Trophoblast cell (in vitro differentiated cells and primary cell): Measurements from ENCODE around the gene KAT2A.

Experiments
- DNase-seq, 2 donors: peaks; one replicate each; pipeline ENCODE4 v3.0.0-alpha.2; 2016
- H2AFZ ChIP-seq: 2 replicates; pipeline ENCODE4 v1.6.1; 2013; ENCODE audit warnings: low read length, moderate library complexity, mild to moderate bottlenecking; ENCODE audit not compliant: insufficient read depth, poor library complexity
- H2AK5ac ChIP-seq: 2 replicates; pipeline ENCODE4 v1.6.1; 2013; ENCODE audit warnings: mild to moderate bottlenecking, low read length
- H2BK120ac ChIP-seq: 2 replicates; pipeline ENCODE4 v1.6.1; 2013; ENCODE audit warnings: low read length, mild to moderate bottlenecking, moderate library complexity; ENCODE audit not compliant: insufficient read depth, poor library complexity
- H2BK12ac ChIP-seq: 2 replicates; pipeline ENCODE4 v1.6.1; 2013; ENCODE audit warnings: mild to moderate bottlenecking, low read length, moderate library complexity
- H2BK5ac ChIP-seq: 2 replicates; pipeline ENCODE4 v1.6.1; 2013; ENCODE audit warnings: low read length, low read depth, moderate library complexity, mild to moderate bottlenecking; ENCODE audit not compliant: poor library complexity
- H3K14ac ChIP-seq: 2 replicates; pipeline ENCODE4 v1.6.1; 2013; ENCODE audit warnings: mild to moderate bottlenecking, low read length
- H3K18ac ChIP-seq: 2 replicates; pipeline ENCODE4 v1.6.1; 2013; ENCODE audit warnings: mild to moderate bottlenecking, low read length
- H3K23ac ChIP-seq: 2 replicates; pipeline ENCODE4 v1.6.1; 2013; ENCODE audit warnings: low read length
- H3K27ac ChIP-seq: 2 replicates; pipeline ENCODE4 v1.5.1; 2013; ENCODE audit warnings: low read depth, mild to moderate bottlenecking, inconsistent platforms, low read length, moderate library complexity
- H3K27me3 ChIP-seq: 2 replicates; pipeline ENCODE4 v1.6.1; 2013; ENCODE audit warnings: inconsistent platforms, mild to moderate bottlenecking, low read length, moderate library complexity; ENCODE audit not compliant: insufficient read depth
- H3K36me3 ChIP-seq, 2 experiments: 1 replicate in 1 of 2; 2 replicates in 1 of 2; pipeline ENCODE4 v1.6.1; 2013; ENCODE audit warnings: low read length in 2 of 2, mild to moderate bottlenecking in 2 of 2, moderate library complexity in 1 of 2; ENCODE audit not compliant: insufficient read depth in 2 of 2, control insufficient read depth in 1 of 2
- H3K4ac ChIP-seq: 2 replicates; pipeline ENCODE4 v1.6.1; 2013; ENCODE audit warnings: low read depth, mild to moderate bottlenecking, low read length, moderate library complexity
- H3K4me1 ChIP-seq, 2 experiments: 1 replicate in 1 of 2; 2 replicates in 1 of 2; pipeline ENCODE4 v1.6.1; 2013; ENCODE audit warnings: low read length in 2 of 2, mild to moderate bottlenecking in 2 of 2, moderate library complexity in 1 of 2; ENCODE audit not compliant: insufficient read depth in 2 of 2, control insufficient read depth in 1 of 2
- H3K4me2 ChIP-seq: 2 replicates; pipeline ENCODE4 v1.6.1; 2013; ENCODE audit warnings: inconsistent platforms, mild to moderate bottlenecking, low read length, moderate library complexity
- H3K4me3 ChIP-seq: 2 replicates; pipeline ENCODE4 v1.5.1; 2013; ENCODE audit warnings: mild to moderate bottlenecking, low read depth, low read length, inconsistent platforms
- H3K79me1 ChIP-seq: one replicate; pipeline ENCODE4 v1.6.1; 2013; ENCODE audit warnings: low read length
- H3K79me2 ChIP-seq: 2 replicates; pipeline ENCODE4 v1.6.1; 2013; ENCODE audit warnings: low read length, mild to moderate bottlenecking; ENCODE audit not compliant: control insufficient read depth, insufficient read depth, poor library complexity
- H3K9ac ChIP-seq: 2 replicates; pipeline ENCODE4 v1.6.1; 2013; ENCODE audit warnings: mild to moderate bottlenecking, low read length
- H3K9me3 ChIP-seq: 2 replicates; pipeline ENCODE4 v1.6.1; 2013; ENCODE audit warnings: low read depth, mild to moderate bottlenecking, control low read depth, inconsistent platforms, low read length; ENCODE audit not compliant: insufficient read depth
- H4K12ac ChIP-seq: 2 replicates; pipeline ENCODE4 v1.6.1; 2013; ENCODE audit warnings: low read depth, mild to moderate bottlenecking, low read length, moderate library complexity
- H4K8ac ChIP-seq: 2 replicates; pipeline ENCODE4 v1.6.1; 2013; ENCODE audit warnings: low read depth, mild to moderate bottlenecking, low read length, moderate library complexity
- H4K91ac ChIP-seq: one replicate; pipeline ENCODE4 v1.6.1; 2013; ENCODE audit warnings: low read depth, mild to moderate bottlenecking, low read length, moderate library complexity
- WGBS: extraction: QIAGEN DNeasy Blood & Tissue Kit; methylation state at CpG from one replicate; pipeline ENCODE4 v1.1.7; 2013; ENCODE audit warnings: missing lambda C conversion rate; ENCODE audit not compliant: insufficient read length, insufficient coverage; ENCODE audit errors: extremely low coverage; 5-methylcytosine and 5-hydroxymethylcytosine counted together

The KAT2A gene

DNA sequence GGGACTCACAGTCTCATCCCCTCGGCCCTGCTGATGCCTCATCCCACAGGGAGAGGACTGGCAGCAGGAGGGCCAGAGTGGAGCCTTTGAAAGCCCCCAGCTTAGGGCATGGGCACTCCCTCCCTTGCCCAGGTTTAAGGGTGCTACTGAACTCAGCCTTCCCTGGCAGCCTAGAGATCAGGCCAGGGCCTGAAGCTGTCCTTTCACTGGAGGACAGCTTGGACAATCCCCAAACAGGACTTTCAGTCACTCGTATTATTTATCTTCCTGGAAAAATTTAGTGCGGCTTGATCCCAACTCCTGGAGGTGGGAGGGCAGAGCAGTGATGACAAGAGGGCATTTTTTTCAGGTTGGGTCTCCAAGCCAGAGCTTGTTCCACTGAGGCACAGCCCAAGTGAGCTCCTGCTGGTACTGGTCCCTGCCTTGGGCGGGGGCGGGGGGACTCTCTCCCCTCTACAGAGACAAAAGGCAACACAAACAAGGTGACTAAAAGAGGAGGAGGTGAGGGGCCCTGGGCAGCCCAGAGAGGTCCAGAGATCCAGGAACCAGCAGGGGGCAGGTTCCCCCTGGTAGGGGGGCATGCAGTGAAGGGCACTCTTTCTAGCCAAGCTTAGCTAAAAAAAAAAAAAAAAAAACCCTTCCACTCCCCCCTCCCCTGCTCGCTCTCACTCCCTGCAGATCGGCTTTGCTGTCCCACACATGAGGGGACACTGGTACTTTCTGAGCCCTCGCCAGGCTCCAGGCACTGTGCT is 24.6 kb downstream of the KAT2A start:
- Histone ChIP-seq H3K4me3 (no peak overlapping the region), H3K4me2 (no peak overlapping the region), H3K27me3 (peaks cover 15% of the 10 kb centered on the region), H2AK5ac (no peak overlapping the region), H4K91ac (no peak overlapping the region), H3K9me3 (peaks cover 2% of the 10 kb centered on the region), H3K36me3 (no peaks in the 10 kb centered on the region), H3K18ac (no peak overlapping the region), H3K79me2 (no peaks in the 10 kb centered on the region), H3K79me1 (no peaks in the 10 kb centered on the region), H2AFZ (no peak overlapping the region), H2BK12ac (no peak overlapping the region), H2BK120ac (no peak overlapping the region), H3K23ac (no peak overlapping the region), H3K4me1 (peaks cover 0 to 2% of the 10 kb centered on the region in 2 experiments), H3K9ac (no peak overlapping the region), H3K14ac (no peak overlapping the region), H4K12ac (no peak overlapping the region), H3K4ac (no peak overlapping the region), H3K27ac (no peak overlapping the region), H2BK5ac (no peak overlapping the region), H4K8ac (no peak overlapping the region)
- no peak for DNase-seq
- no CpG with 5 or more reads among the region's 8 CpGs for WGBS

DNA sequence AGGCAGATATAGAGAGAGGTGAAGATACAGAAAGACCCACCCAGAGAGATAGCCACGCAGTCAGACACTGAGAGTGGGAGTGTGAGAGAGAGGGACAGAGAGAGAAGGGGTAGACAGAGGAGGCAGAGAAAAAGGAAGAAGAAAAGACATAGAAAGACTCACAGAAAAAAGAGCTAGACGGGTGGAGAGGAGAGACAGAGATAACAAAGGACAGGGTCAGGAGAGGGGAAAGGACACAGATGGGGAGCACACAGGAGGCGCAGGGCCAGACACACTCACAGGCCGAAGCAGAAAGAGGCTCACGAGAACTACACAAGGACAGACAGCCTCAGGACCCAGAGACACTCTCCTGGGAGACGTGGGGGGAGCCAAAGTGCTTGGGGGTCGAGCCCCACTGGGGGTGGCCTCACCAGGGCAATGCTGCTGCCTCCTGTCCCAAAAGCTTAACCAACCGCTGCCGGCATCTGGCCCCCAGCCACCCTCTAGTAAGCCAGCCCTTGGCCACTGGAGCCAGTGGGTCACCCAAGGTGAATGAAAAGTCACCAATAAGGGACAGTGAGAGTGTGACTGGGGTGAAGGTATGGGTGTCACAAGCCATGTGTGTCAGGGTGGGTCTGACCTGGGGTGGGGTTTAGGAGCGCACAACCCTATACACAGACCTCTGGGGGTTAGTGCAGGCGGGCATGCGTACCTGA is 26.6 kb downstream of the KAT2A start:
- Histone ChIP-seq H3K9ac (no peak overlapping the region), H3K4me3 (no peak overlapping the region), H2AK5ac (no peak overlapping the region), H3K4me2 (no peak overlapping the region), H3K27ac (no peak overlapping the region), H3K4me1 (peaks cover 0 to 2% of the 10 kb centered on the region in 2 experiments), H4K8ac (no peak overlapping the region), H4K12ac (no peak overlapping the region), H3K23ac (no peak overlapping the region), H2BK5ac (no peak overlapping the region), H3K9me3 (peaks cover 2% of the 10 kb centered on the region), H2BK12ac (no peak overlapping the region), H4K91ac (no peak overlapping the region), H2BK120ac (no peak overlapping the region), H3K18ac (no peak overlapping the region), H3K4ac (no peak overlapping the region), H3K27me3 (peaks cover 15% of the 10 kb centered on the region), H3K79me2 (no peaks in the 10 kb centered on the region), H3K79me1 (no peaks in the 10 kb centered on the region), H2AFZ (no peak overlapping the region), H3K36me3 (no peaks in the 10 kb centered on the region), H3K14ac (no peak overlapping the region)
- no CpG with 5 or more reads among the region's 12 CpGs for WGBS
- DNase-seq: no peak

DNA sequence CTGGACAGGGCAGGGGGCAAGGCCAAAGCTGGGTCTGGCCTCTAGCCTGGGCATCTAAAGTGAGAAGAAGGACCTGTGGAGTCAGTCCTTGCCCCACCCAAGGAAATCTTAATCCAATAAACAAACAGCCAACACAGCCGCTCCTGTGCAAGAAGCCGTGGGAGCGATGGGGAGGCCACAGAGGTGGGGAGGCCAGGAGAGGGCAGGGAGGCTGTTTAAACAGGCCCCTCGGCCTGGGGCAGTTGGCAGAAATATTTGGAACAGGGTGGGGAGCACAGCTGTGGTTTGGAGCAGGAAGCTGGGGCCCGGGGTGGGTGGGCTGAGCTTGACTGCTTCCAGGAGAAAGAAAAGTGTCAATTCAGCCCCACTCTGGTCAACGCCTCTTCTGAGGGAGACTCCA is 28.2 kb downstream of the KAT2A start:
- H3K9ac ChIP-seq: no peak overlapping the region
- H3K79me1 ChIP-seq: no peaks in the 10 kb centered on the region
- H3K4me1 ChIP-seq: no peaks in the 10 kb centered on the region
- no peak overlapping the region for H2BK5ac ChIP-seq
- no peak overlapping the region for H3K14ac ChIP-seq
- H3K4me3 ChIP-seq: no peak overlapping the region
- no peak overlapping the region for H2BK120ac ChIP-seq
- no peak overlapping the region for H3K23ac ChIP-seq
- H3K79me2 ChIP-seq: no peaks in the 10 kb centered on the region
- no peaks in the 10 kb centered on the region for H3K36me3 ChIP-seq
- H4K8ac ChIP-seq: no peak overlapping the region
- no peak overlapping the region for H4K12ac ChIP-seq
- H2AK5ac ChIP-seq: no peak overlapping the region
- H3K27ac ChIP-seq: no peak overlapping the region
- no peak overlapping the region for H4K91ac ChIP-seq
- no peak for DNase-seq
- no peak overlapping the region for H3K18ac ChIP-seq
- no peak overlapping the region for H2AFZ ChIP-seq
- peaks cover 4% of the 10 kb centered on the region for H3K9me3 ChIP-seq
- H3K4me2 ChIP-seq: no peak overlapping the region
- WGBS: no CpG with 5 or more reads among the region's 6 CpGs
- no peak overlapping the region for H2BK12ac ChIP-seq
- no peak overlapping the region for H3K4ac ChIP-seq
- peaks cover 11% of the 10 kb centered on the region for H3K27me3 ChIP-seq

DNA sequence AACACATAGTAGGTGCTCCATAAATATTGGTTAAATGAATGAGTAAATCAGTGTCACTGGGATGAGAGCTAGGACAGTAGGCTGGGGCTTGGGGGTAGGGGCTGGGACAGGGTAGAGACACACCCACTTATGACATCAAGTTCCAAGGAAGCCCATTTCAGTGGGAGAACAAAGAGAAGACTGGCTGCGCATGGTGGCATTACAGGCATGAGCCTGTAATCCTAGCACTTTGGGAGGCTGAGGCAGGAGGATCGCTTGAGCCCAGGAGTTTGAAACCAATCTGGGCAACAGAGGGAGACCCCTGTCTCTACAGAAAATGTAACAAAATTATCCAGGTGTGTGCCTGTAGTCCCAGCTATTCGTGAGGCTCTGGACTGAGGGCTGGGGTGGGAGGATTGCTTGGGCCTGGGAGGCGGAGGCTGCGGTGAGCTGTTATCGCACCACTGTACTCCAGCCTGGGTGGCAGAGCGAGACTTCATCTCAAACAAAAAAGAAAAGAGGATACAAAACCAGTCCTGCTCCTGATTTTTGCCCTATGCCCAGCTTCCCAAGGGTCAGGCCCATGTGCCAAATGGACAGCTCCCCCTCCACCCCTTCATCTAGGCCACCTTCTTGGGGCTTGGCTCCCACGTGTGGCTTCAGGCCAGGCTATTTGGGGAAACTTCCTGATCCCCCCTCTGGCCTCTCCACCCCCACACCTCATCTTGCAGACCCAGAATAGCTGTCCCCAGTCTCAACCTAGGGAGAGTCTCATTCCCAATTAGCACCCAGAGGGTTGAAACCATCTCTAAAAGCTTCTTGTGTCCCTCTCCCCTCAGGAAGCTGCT is 30.0 kb downstream of the KAT2A start:
- H3K23ac ChIP-seq: no peak overlapping the region
- no peak overlapping the region for H4K12ac ChIP-seq
- H3K4me1 ChIP-seq: no peaks in the 10 kb centered on the region
- no peaks in the 10 kb centered on the region for H3K36me3 ChIP-seq
- H2BK5ac ChIP-seq: no peak overlapping the region
- H4K8ac ChIP-seq: no peak overlapping the region
- H3K4me2 ChIP-seq: no peak overlapping the region
- peaks cover 2% of the 10 kb centered on the region for H3K9me3 ChIP-seq
- no peak overlapping the region for H3K27ac ChIP-seq
- no peak overlapping the region for H2BK120ac ChIP-seq
- H2AFZ ChIP-seq: no peak overlapping the region
- no peak overlapping the region for H4K91ac ChIP-seq
- H2BK12ac ChIP-seq: no peak overlapping the region
- H3K4me3 ChIP-seq: no peak overlapping the region
- no peaks in the 10 kb centered on the region for H3K79me1 ChIP-seq
- no peak overlapping the region for H3K4ac ChIP-seq
- H2AK5ac ChIP-seq: no peak overlapping the region
- H3K9ac ChIP-seq: no peak overlapping the region
- no peaks in the 10 kb centered on the region for H3K27me3 ChIP-seq
- DNase-seq: no peak
- WGBS: no CpG with 5 or more reads among the region's 8 CpGs
- H3K14ac ChIP-seq: no peak overlapping the region
- no peak overlapping the region for H3K18ac ChIP-seq
- H3K79me2 ChIP-seq: no peaks in the 10 kb centered on the region
